Renal cortical epithelial cell (primary cell): ENCODE measurements around the gene MAGI3. TPM values are rescaled to one million over a fixed set of nuclear protein-coding genes. Genes with fewer than 3 reads are reported as not detected.
A peak's percentile ranks its signal among the peaks of the same experiment; 100 is the strongest.
"Not testable (repeated sequence)": the region's sequence is repeated elsewhere in the genome, so short reads cannot be mapped to it uniquely, and the experiment has no call there.

Source experiments
- DNase-seq: peaks from one replicate; pipeline ENCODE4 v3.0.0-alpha.2; 2011; ENCODE audit warnings: low read depth
- total RNA-seq: library from RNA; depleted of rRNA; stranded (reverse); fragments of >200 nt; gene quantifications from 2 replicates; pipeline ENCODE4 v1.2.3, GENCODE V29; 2014

Gene MAGI3
- total RNA-seq, 1 donor from 2014 or later, result 13.4 TPM

- DNase-seq, result no peak
Observed at GRCh38 chr1:113399062-113399583, 8.8 kb downstream of the MAGI3 start.

GRCh38 chr1:113401067-113401466 is 10.8 kb downstream of the MAGI3 start:
- no peak for DNase-seq

GRCh38 chr1:113401728-113402127 is 11.4 kb downstream of the MAGI3 start:
- DNase-seq, result no peak

DNA sequence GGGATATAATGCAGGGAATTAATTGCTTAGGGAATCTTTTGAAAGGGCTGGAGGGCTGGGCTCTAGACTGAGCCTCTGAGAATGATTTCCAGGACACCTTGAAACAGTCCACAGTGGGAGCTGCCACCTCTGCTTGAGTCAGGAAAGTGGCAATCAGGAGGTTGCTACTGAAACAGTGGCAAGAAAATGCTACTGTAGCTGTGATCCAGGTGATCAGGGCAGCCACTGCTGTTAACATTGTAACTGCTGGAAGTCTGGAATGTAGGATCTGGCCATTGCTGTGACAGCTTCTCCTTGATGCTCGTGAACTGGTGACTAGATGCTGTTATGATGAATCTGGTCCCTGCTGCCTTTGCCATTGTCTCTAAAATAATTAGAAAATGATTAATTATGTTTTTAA is 12.8 kb downstream of the MAGI3 start:
- DNase-seq, result no peak

- DNase-seq, result peak; percentile 34
Observed at GRCh38 chr1:113405573-113405972, 15.3 kb downstream of the MAGI3 start.

DNA sequence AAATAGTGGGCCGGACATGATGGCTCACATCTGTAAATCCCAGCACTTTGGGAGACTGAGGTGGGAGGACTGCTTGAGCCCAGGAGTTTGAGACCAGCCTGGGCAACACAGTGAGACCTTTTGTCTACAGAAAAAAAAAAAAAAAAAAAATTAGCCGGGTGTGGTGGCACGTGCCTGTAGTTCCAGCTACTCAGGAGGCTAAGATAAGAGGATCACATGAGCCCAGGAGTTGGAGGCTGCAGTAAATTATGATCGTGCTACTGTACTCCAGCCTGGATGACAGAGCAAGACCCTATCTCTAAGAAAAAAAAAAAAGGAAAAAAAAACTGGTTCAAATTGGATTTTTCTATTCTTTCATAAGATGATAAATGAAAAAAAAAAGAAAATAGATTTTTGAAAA is 15.8 kb downstream of the MAGI3 start:
- not testable (repeated sequence) for DNase-seq

GRCh38 chr1:113409363-113409762 is 19.0 kb downstream of the MAGI3 start:
- no peak for DNase-seq

GRCh38 chr1:113412020-113412419 is 21.7 kb downstream of the MAGI3 start:
- not testable (repeated sequence) for DNase-seq

GRCh38 chr1:113415310-113416070 is 25.2 kb downstream of the MAGI3 start:
- no peak for DNase-seq

DNA sequence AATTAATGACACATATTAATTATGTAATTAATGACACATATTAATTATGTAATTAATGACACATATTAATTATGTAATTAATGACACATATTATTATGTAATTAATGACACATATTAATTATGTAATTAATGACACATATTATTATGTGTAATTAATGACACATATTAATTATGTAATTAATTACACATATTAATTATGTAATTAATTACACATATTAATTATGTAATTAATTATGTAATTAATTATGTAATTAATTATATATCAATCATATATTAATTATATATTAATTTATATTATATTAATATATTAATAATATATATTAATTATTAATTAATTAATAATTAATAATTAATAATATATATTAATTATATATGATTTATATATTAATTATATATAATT is 25.8 kb downstream of the MAGI3 start:
- DNase-seq, result not testable (repeated sequence)

DNA sequence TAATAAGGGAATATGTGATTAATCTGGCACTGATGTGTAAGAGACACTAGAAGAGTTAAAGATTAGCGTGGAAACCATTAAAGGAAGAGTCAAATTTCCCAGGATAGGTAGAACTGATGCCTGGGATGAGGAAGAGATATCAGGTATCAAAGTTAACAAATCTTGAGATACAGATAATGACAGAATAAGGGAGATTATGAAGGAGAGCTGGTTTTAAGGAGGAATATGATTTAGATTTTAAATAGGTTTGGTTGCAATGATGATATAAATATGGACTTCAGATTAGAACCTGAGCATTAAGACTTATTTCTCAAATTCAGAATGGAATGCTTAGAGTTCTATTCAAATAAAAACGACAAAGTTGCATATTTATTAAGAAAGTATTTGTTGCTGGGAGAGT is 26.2 kb downstream of the MAGI3 start:
- DNase-seq, result no peak

DNA sequence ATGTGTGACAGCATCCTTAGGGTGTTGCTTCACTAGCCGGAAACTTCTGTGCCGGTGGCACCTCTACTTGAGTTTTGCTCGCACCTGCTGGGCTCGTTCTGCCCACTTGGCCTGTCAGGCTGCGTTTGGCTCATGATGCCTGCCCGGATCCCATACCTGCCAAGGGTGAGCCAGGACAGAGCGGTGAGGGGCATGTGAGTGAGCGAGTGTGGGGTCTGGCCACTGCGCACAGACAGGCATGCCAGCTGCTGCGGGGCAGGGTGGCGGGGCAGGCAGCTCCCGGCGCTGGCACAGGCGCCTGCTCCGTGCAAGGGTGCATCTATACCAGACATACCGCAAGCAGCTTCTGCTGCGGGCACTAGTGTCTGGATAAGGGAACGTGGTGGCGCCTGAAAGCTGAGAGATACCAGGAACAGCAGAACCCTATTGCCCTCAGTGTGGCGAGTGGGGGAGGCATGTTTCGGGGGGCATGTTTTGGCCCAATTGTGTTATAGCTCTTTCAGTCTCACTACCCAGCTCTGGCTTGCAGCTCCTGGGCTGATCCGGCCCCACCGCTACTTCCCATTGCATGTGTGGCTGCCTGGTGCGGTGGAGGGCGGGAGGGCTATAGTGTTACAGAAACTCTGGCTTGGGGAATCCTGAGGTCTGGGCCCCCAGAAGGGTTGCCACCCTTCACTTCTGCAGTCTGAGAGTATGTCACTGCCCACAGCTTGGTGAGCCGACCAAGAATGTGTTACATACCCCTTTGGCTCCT is 32.2 kb downstream of the MAGI3 start:
- no peak for DNase-seq

- no peak for DNase-seq
Observed at GRCh38 chr1:113423826-113424225, 33.5 kb downstream of the MAGI3 start.

DNA sequence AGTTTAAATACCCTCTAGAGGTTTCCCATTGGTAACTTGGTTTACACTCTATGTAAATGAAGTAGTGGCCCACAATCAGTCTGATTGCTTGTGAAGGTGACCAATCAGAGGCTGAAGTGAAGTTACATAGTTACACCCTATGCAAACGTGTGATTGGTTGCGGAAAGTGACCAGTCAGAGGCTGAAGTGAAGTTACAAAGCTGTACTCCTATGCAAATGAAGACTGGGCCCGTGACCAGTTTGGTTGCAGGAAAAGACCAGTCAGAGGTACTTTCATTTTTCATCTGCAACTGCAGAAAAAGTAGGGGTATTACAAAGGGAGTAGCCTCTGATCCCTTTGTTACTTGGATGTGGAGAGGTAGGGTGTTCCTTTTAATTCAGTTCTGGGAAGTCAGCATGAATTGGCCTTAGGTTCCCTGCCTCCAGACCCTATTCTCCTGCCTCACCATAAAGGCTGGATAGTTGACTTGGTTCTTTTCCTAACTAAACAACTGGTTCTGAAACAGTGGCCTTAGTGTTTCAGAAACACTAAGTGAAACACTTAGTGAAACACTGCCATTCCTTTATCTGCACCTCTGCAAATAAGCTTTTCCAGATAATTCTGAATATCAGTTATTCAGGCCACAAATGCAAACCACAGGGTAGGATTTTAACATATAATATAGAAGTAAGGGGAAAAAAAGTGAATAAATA is 39.3 kb downstream of the MAGI3 start:
- peak; percentile 16 for DNase-seq

- no peak for DNase-seq
Observed at GRCh38 chr1:113433184-113433583, 42.9 kb downstream of the MAGI3 start.

- DNase-seq, result peak; percentile 63
Observed at GRCh38 chr1:113434081-113434873, 44.0 kb downstream of the MAGI3 start.

DNA sequence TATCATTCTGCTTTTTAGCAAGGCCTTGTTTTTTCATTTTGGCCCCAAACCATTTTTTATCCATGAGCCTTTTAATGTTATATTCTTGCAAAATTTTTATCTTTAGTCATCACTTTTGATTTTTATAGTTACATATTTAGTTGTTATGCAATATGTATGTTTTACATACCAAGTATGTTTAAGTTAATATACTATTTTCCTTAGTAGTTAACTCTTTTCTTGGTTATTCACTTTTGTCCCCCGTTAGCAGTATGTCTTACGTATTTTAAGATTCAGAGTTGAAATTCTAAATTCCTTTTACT is 44.5 kb downstream of the MAGI3 start:
- no peak for DNase-seq

DNA sequence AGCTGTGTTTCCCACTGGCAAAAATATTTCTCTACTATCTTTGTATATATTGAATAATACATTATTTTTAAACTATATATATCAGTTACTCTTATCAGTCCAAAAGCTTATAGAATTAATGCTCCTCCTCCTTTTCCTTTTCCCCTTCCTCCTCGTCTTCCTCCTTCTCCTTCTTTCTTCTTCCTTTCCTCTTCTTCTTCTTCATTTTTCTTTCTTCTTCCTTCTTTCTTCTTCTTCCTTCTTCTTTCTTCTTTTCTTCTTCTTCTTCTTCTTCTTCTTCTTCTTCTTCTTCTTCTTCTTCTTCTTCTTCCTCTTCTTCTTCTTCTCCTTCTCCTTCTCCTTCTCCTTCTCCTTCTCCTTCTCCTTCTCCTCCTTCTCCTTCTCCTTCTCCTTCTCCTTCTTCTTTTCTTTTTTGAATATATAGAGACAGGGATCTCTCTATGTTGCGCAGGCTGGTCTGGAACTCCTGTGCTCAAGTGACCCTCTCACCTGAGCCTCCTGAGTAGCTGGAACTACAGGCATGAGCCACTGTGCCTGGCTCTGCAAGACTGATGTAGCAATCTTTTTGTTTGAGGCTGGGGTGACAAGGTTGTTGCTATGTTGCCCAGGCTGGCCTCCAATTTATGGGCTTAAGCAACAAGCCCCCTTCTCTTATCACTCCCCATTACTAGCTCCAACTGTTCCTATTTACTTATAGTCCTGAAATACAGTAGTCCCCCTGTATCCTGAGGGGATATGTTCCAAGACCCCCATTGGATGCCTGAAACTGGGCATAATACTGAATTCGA is 47.4 kb downstream of the MAGI3 start:
- DNase-seq, result no peak

DNA sequence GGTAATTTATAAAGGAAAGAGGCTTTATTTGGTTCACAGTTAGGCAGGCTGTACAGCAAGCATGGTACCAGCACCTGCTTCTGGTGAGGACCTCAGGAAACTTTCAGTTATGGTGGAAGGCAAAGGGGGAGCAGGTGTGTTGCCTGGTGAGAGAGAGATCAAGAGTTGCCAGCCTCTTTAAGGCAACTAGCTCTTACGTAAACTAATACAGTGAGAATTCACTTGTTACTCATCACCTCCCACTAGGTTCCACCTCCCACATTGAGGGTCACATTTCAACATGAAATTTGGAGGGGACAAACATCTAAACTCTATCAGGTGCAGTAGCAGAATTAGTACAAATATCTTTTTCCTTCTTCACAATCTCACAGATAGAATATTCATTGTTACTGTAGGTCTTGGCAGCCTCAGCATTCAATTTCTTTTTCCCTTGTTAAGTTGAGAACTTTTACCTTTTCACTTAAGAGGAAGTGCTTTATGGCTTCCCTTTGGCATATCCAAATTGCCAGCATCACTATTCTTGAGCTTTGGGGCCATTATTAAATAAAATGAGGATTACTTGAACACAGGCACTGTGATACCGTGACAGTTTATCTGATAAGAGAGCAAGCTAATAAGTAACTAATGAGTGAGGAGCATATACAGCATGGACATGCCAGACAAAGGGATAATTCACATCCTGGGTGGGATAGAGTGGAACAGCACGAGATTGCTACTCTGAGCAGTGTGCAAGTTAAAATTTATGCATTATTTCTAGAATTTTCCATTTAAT is 48.4 kb downstream of the MAGI3 start:
- no peak for DNase-seq

GRCh38 chr1:113439277-113439670 is 49.0 kb downstream of the MAGI3 start:
- DNase-seq, result no peak
